Epithelial cell of esophagus (primary cell): ENCODE results near the gene ADGRB2.
A peak's percentile ranks its signal among the peaks of the same experiment; 100 is the strongest.

Experiments used
- DNase-seq: peaks from one replicate; pipeline ENCODE4 v3.0.0; 2010; ENCODE audit warnings: low read depth
- H3K4me3 ChIP-seq: 2 replicates; pipeline ENCODE4 v1.5.1; 2011; ENCODE audit warnings: mild to moderate bottlenecking, low read length, control low read depth
- CTCF ChIP-seq: IDR thresholded peaks from 2 replicates; pipeline ENCODE4 v1.5.1; 2011; ENCODE audit warnings: low read depth, mild to moderate bottlenecking, low read length, control low read depth, inconsistent platforms; ENCODE audit not compliant: insufficient read depth; ENCODE audit errors: missing control alignments

Gene ADGRB2

DNA sequence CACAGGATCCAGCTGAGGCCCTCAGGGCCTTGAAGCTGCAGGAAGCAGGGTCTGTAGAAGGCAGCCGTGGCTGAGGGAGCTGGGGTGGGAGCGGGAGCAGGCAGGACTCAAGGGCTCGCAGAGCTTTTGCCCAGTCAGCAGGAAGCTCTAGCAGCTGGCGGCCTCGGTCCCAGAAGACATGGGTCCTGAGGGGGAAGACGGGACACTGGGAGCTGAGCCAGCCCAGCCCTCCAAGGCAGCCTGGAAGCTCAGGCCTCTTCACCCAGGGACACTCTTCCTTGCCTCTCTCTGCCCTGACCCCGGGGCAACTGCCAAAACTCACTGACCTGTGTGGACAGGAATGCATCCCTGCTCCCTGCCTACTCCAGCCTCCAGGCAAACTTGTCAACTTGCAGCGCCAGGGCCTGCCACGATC, 8.9 kb downstream of the ADGRB2 start:
- no peak for TF ChIP-seq CTCF
- peak; percentile 51 for DNase-seq
- no peak overlapping the region for H3K4me3 ChIP-seq

- H3K4me3 ChIP-seq, result no peak overlapping the region
- TF ChIP-seq CTCF, result no peak
- no peak for DNase-seq
These were observed 9.7 kb downstream of the ADGRB2 start for GRCh38 chr1:31754397-31754796.

GRCh38 chr1:31753707-31754349, 10.3 kb downstream of the ADGRB2 start:
- no peak for TF ChIP-seq CTCF

GRCh38 chr1:31752952-31753475, 11.1 kb downstream of the ADGRB2 start:
- H3K4me3 ChIP-seq, result no peak overlapping the region
- TF ChIP-seq CTCF, result no peak
- no peak for DNase-seq

More at GRCh38 chr1:31753707-31754349, 10.3 kb downstream of the ADGRB2 start:
- DNase-seq, result peak; percentile 58
- H3K4me3 ChIP-seq, result no peak overlapping the region

DNA sequence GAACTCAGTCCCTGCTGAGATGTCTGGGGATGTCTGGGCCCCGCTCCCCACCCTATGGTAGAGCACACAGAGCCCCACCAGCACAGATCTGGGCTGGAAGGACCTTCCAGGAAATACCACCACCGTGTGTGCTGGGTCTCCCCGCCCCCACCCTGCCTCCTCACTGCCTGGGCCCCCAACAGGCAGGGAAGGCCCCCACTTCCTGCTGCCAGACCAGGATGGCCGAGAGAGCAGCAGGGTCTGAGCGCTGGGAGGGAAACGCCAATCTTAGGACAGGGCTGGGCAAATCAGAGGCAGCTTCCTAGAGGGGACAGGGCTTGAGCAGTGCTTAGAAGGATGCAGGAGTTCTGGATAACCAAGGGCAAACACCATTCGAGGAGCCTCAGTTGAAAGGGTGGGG, 11.9 kb downstream of the ADGRB2 start:
- H3K4me3 ChIP-seq, result no peak overlapping the region
- DNase-seq, result no peak
- no peak for TF ChIP-seq CTCF

DNA sequence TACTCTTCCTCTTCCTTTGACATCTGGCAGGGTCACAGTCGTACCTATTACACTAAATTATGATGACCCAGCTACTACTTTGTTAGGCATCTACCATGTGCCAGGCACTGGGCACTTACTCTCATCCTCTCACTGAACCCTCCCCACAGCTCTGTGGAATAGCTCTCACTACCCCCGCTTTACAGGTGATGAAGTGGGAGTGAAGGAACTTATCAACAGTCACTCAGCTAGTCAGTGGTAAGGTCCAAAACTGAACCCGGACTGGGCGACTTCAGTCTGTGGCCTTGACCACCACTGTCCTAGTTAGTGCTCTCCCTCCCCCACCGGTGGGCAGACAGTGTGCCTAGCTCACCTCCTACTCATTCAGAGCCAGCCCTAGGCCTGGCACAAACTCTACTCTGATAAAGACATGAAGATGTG, 12.3 kb downstream of the ADGRB2 start:
- no peak overlapping the region for H3K4me3 ChIP-seq
- TF ChIP-seq CTCF, result no peak
- no peak for DNase-seq
